Keratinocyte (primary cell): ENCODE data around the gene IPPK.

Source experiments
- CTCF ChIP-seq, 3 experiments: IDR thresholded peaks in 1 of 3; conservative IDR thresholded peaks in 1 of 3; optimal IDR thresholded peaks in 1 of 3; 2 replicates in 2 of 3; 3 replicates in 1 of 3; pipeline versions ENCODE3 to v1.5.1; 2011; ENCODE audit warnings: low read length in 3 of 3, mild to moderate bottlenecking in 3 of 3, moderate library complexity in 2 of 3, control low read depth in 1 of 3, inconsistent platforms in 1 of 3; ENCODE audit not compliant: insufficient read depth in 2 of 3; ENCODE audit errors: extremely low read depth in 1 of 3
- EZH2 ChIP-seq: IDR thresholded peaks from one replicate; pipeline ENCODE4 v1.6.1; 2012; ENCODE audit warnings: inconsistent platforms, mild to moderate bottlenecking, low read length, moderate library complexity

DNA sequence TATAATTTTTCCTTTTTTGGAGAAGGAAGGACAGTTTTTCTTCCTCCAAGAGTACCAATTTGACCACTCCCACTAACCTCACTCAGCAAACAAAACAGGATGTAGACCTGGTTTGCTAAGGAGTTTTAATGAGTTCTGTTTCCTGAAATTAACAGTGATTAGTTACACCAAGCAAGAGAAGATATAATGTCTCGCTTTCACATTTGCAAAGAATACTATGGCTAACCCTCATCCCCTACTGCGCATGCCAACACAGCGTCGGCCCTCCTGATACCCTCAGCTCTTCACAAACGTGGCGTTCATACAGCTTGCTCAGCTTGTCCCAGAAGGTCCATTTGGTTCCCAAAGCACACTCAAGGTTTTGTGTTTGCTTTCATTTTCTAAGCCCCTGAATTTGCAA, 41.9 kb upstream of the IPPK start:
- TF ChIP-seq CTCF (optimal IDR thresholded peaks at IDR 0.05 in 1 of 3, IDR thresholded peaks at IDR 0.05 in 1 of 3, conservative IDR thresholded peaks at IDR 0.05 in 1 of 3; ENCODE audit: extremely low read depth in 1 of 3, insufficient read depth in 2 of 3, low read length in 3 of 3) (no peak), EZH2 (no peak)
